Measurements from ENCODE around the gene SLMAP.

DNA sequence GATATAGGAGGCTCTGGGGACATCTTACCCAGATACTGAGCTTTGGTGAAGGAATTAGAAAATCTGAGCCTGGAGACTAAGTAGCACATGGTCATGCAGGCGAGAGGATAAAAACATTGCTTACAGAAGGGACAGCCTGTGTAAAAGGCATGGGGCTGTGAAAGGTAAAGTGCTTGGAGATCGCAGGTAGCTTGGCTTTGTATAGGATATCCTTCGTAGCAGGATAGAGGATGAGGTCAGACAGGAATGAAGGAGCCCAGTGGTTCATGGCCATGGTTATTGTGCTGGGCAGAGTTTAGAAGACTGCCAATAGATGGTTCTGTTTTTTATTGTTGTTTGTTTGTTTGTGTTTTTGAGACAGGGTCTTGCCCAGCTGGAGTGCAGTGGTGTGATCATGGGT lies 82.5 kb downstream of the SLMAP start:
- TF ChIP-seq POLR2A (IDR thresholded peaks at IDR 0.05) (no peak), POLR2AphosphoS5 (IDR thresholded peaks at IDR 0.05) (no peak)

Measured in upper lobe of left lung (tissue), 4 donors.